ENCODE measurements around the gene ARL17B. TPM values are rescaled to one million over a fixed set of nuclear protein-coding genes. Genes with fewer than 3 reads are reported as not detected.
"Not testable (repeated sequence)": the region's sequence is repeated elsewhere in the genome, so short reads cannot be mapped to it uniquely, and the experiment has no call there.

The ARL17B gene
- total and polyA plus RNA-seq, 2 donors (not counting 3 experiments of a cell fraction or from before 2014, with no cell fraction given), result 6.4 to 12.2 TPM

- H2AFZ ChIP-seq (ENCODE audit: low read depth, low read length); POLR2A ChIA-PET; CTCF ChIA-PET; H3K27me3 ChIP-seq (ENCODE audit: control insufficient read depth in 2 of 2, insufficient read depth in 2 of 2, low read length in 2 of 2); BruUV-seq (replicated peaks); H3K79me2 ChIP-seq (ENCODE audit: control insufficient read depth, insufficient read depth, low read length); H3K9me1 ChIP-seq (replicated peaks; ENCODE audit: control insufficient read depth, extremely low read depth, insufficient read depth, low read length); H3K9ac ChIP-seq (replicated peaks; ENCODE audit: extremely low read depth, insufficient read depth, low read length); H4K20me1 ChIP-seq (replicated peaks; ENCODE audit: control insufficient read depth, extremely low read depth, insufficient read depth, low read length); dilution Hi-C loops (cut with MboI; ENCODE audit: extremely low pct_ligation_motif_present, low sequenced_read_pairs); H3K9me3 ChIP-seq (replicated peaks; ENCODE audit: control insufficient read depth, insufficient read depth, low read length); H3K4me3 ChIP-seq (replicated peaks in 1 of 3; ENCODE audit: insufficient read depth in 1 of 3, low read depth in 1 of 3, low read length in 3 of 3); H3K4me1 ChIP-seq (ENCODE audit: control insufficient read depth, extremely low read depth, insufficient read depth, low read length); intact Hi-C loops (cut with micrococcal nuclease); H3K4me2 ChIP-seq (ENCODE audit: insufficient read depth, low read length); H3K36me3 ChIP-seq (ENCODE audit: control insufficient read depth in 2 of 2, extremely low read depth in 1 of 2, insufficient read depth in 2 of 2, low read length in 2 of 2); H3K27ac ChIP-seq (ENCODE audit: insufficient read depth, low read depth, low read length); FAIRE-seq; DNase-seq (ENCODE audit: low read depth, low spot score): not testable (repeated sequence)
These were observed 23.9 kb upstream of the ARL17B start for GRCh38 chr17:46385491-46385890.

- FAIRE-seq; H3K36me3 ChIP-seq (ENCODE audit: control insufficient read depth in 2 of 2, extremely low read depth in 1 of 2, insufficient read depth in 2 of 2, low read length in 2 of 2); H3K4me3 ChIP-seq (replicated peaks in 1 of 3; ENCODE audit: insufficient read depth in 1 of 3, low read depth in 1 of 3, low read length in 3 of 3); DNase-seq (ENCODE audit: low read depth, low spot score); dilution Hi-C loops (cut with MboI; ENCODE audit: extremely low pct_ligation_motif_present, low sequenced_read_pairs); H3K4me2 ChIP-seq (ENCODE audit: insufficient read depth, low read length); H3K9me1 ChIP-seq (replicated peaks; ENCODE audit: control insufficient read depth, extremely low read depth, insufficient read depth, low read length); POLR2A ChIA-PET; CTCF ChIA-PET; H3K27ac ChIP-seq (ENCODE audit: insufficient read depth, low read depth, low read length); H3K9me3 ChIP-seq (replicated peaks; ENCODE audit: control insufficient read depth, insufficient read depth, low read length); H3K9ac ChIP-seq (replicated peaks; ENCODE audit: extremely low read depth, insufficient read depth, low read length); H4K20me1 ChIP-seq (replicated peaks; ENCODE audit: control insufficient read depth, extremely low read depth, insufficient read depth, low read length); intact Hi-C loops (cut with micrococcal nuclease); H3K27me3 ChIP-seq (ENCODE audit: control insufficient read depth in 2 of 2, insufficient read depth in 2 of 2, low read length in 2 of 2); H2AFZ ChIP-seq (ENCODE audit: low read depth, low read length); H3K79me2 ChIP-seq (ENCODE audit: control insufficient read depth, insufficient read depth, low read length); H3K4me1 ChIP-seq (ENCODE audit: control insufficient read depth, extremely low read depth, insufficient read depth, low read length); BruUV-seq (replicated peaks): not testable (repeated sequence)
These were observed 21.6 kb upstream of the ARL17B start for GRCh38 chr17:46383118-46383517.

- H4K20me1 ChIP-seq (replicated peaks; ENCODE audit: control insufficient read depth, extremely low read depth, insufficient read depth, low read length); H2AFZ ChIP-seq (ENCODE audit: low read depth, low read length); H3K79me2 ChIP-seq (ENCODE audit: control insufficient read depth, insufficient read depth, low read length); H3K9ac ChIP-seq (replicated peaks; ENCODE audit: extremely low read depth, insufficient read depth, low read length); FAIRE-seq; H3K9me3 ChIP-seq (replicated peaks; ENCODE audit: control insufficient read depth, insufficient read depth, low read length); H3K4me1 ChIP-seq (ENCODE audit: control insufficient read depth, extremely low read depth, insufficient read depth, low read length); H3K27ac ChIP-seq (ENCODE audit: insufficient read depth, low read depth, low read length); BruUV-seq (replicated peaks); POLR2A ChIA-PET; CTCF ChIA-PET; intact Hi-C loops (cut with micrococcal nuclease); dilution Hi-C loops (cut with MboI; ENCODE audit: extremely low pct_ligation_motif_present, low sequenced_read_pairs); H3K4me2 ChIP-seq (ENCODE audit: insufficient read depth, low read length); H3K9me1 ChIP-seq (replicated peaks; ENCODE audit: control insufficient read depth, extremely low read depth, insufficient read depth, low read length); H3K4me3 ChIP-seq (replicated peaks in 1 of 3; ENCODE audit: insufficient read depth in 1 of 3, low read depth in 1 of 3, low read length in 3 of 3); DNase-seq (ENCODE audit: low read depth, low spot score); H3K27me3 ChIP-seq (ENCODE audit: control insufficient read depth in 2 of 2, insufficient read depth in 2 of 2, low read length in 2 of 2); H3K36me3 ChIP-seq (ENCODE audit: control insufficient read depth in 2 of 2, extremely low read depth in 1 of 2, insufficient read depth in 2 of 2, low read length in 2 of 2): not testable (repeated sequence)
These were observed 11.9 kb upstream of the ARL17B start for GRCh38 chr17:46373418-46373817.

GRCh38 chr17:46372236-46373229 lies 11.0 kb upstream of the ARL17B start:
- peak; percentile 55 for FAIRE-seq
- BruUV-seq (replicated peaks), result TSS peak; percentile 96
- dilution Hi-C loops (cut with MboI; ENCODE audit: extremely low pct_ligation_motif_present, low sequenced_read_pairs), result not testable (repeated sequence)

More at GRCh38 chr17:46372236-46373229, 11.0 kb upstream of the ARL17B start:
- H3K9me1 ChIP-seq (replicated peaks; ENCODE audit: control insufficient read depth, extremely low read depth, insufficient read depth, low read length); POLR2A ChIA-PET; CTCF ChIA-PET; H2AFZ ChIP-seq (ENCODE audit: low read depth, low read length); H3K9ac ChIP-seq (replicated peaks; ENCODE audit: extremely low read depth, insufficient read depth, low read length); H4K20me1 ChIP-seq (replicated peaks; ENCODE audit: control insufficient read depth, extremely low read depth, insufficient read depth, low read length); intact Hi-C loops (cut with micrococcal nuclease); H3K4me3 ChIP-seq (replicated peaks in 1 of 3; ENCODE audit: insufficient read depth in 1 of 3, low read depth in 1 of 3, low read length in 3 of 3); H3K36me3 ChIP-seq (ENCODE audit: control insufficient read depth in 2 of 2, extremely low read depth in 1 of 2, insufficient read depth in 2 of 2, low read length in 2 of 2); H3K27ac ChIP-seq (ENCODE audit: insufficient read depth, low read depth, low read length); H3K9me3 ChIP-seq (replicated peaks; ENCODE audit: control insufficient read depth, insufficient read depth, low read length); H3K79me2 ChIP-seq (ENCODE audit: control insufficient read depth, insufficient read depth, low read length); H3K4me1 ChIP-seq (ENCODE audit: control insufficient read depth, extremely low read depth, insufficient read depth, low read length); H3K4me2 ChIP-seq (ENCODE audit: insufficient read depth, low read length); H3K27me3 ChIP-seq (ENCODE audit: control insufficient read depth in 2 of 2, insufficient read depth in 2 of 2, low read length in 2 of 2); DNase-seq (ENCODE audit: low read depth, low spot score): not testable (repeated sequence)
